ENCODE data around the gene MARK2.

GRCh38 chr11:63887386-63887999, 48.6 kb downstream of the MARK2 start:
- TF ChIP-seq EZH2 (IDR thresholded peaks at IDR 0.05; ENCODE audit: insufficient read depth, poor library complexity, severe bottlenecking) (no peak), EZH2phosphoT487 (IDR thresholded peaks at IDR 0.05; ENCODE audit: insufficient read depth, low read depth) (no peak)
